Endothelial cell of umbilical vein (primary cell): ENCODE measurements around the gene SPCS1. TPM values are rescaled to one million over a fixed set of nuclear protein-coding genes. Genes with fewer than 3 reads are reported as not detected.

ENCODE experiments used
- BruUV-seq: library from RNA; stranded (reverse); fragments of 400-500 nt; replicated peaks from 2 replicates; lab custom pipeline; 2021; lab: Mats Ljungman, UMichigan
- CTCF ChIA-PET: fragments of 300-600, 350-600 bp; sonication (Branson Sonifier 250); formaldehyde crosslinking; loops from one replicate; lab custom pipeline; 2021; ENCODE audit warnings: antibody characterized with exemption, inconsistent platforms; lab: Charles Lee
- POLR2A ChIA-PET: fragments of 300-600, 350-600 bp; sonication (Branson Sonifier 250); formaldehyde crosslinking; loops from one replicate; lab custom pipeline; 2021; ENCODE audit warnings: antibody characterized with exemption, inconsistent platforms; lab: Charles Lee
- DNase-seq: peaks from one replicate; pipeline ENCODE4 v3.0.0-alpha.2; 2011; ENCODE audit warnings: low read depth, low spot score
- FAIRE-seq: peaks from 2 replicates; lab custom pipeline; 2011; peaks lifted over from hg19 to GRCh38; lab: Jason Lieb, UNC
- H2AFZ ChIP-seq: 2 replicates; pipeline ENCODE4 v1.6.0; 2012; ENCODE audit warnings: low read depth, low read length, control low read depth, inconsistent platforms
- H3K27ac ChIP-seq: 2 replicates; pipeline ENCODE4 v1.5.1; 2011; ENCODE audit warnings: low read depth, mild to moderate bottlenecking, control low read depth, low read length, moderate library complexity; ENCODE audit not compliant: insufficient read depth
- H3K27me3 ChIP-seq, 2 experiments: 2 replicates each; pipeline versions ENCODE4 v1.6.0 to v1.6.1; 2011; ENCODE audit warnings: low read length in 2 of 2, mixed read lengths in 1 of 2; ENCODE audit not compliant: control insufficient read depth in 2 of 2, insufficient read depth in 2 of 2
- H3K36me3 ChIP-seq, 2 experiments: 2 replicates in 1 of 2; 3 replicates in 1 of 2; pipeline ENCODE4 v1.5.1; 2011; ENCODE audit warnings: low read length in 2 of 2, mild to moderate bottlenecking in 1 of 2, moderate library complexity in 1 of 2; ENCODE audit not compliant: control insufficient read depth in 2 of 2, insufficient read depth in 2 of 2; ENCODE audit errors: extremely low read depth in 1 of 2
- H3K4me1 ChIP-seq: 3 replicates; pipeline ENCODE4 v1.5.1; 2011; ENCODE audit warnings: mild to moderate bottlenecking, low read length; ENCODE audit not compliant: control insufficient read depth, insufficient read depth; ENCODE audit errors: extremely low read depth
- H3K4me2 ChIP-seq: 2 replicates; pipeline ENCODE4 v1.6.1; 2011; ENCODE audit warnings: low read length, control low read depth, mixed read lengths; ENCODE audit not compliant: insufficient read depth
- H3K4me3 ChIP-seq, 3 experiments: fragments of 200-600 bp in 1 of 3; sonication (generic), shearing (Covaris generic) in 1 of 3; replicated peaks in 1 of 3; 2 replicates each; pipeline ENCODE4 v1.5.1; 2011 to 2016; ENCODE audit warnings: control low read depth in 3 of 3, low read length in 3 of 3, mild to moderate bottlenecking in 2 of 3, inconsistent platforms in 1 of 3, low read depth in 1 of 3, moderate library complexity in 1 of 3; ENCODE audit not compliant: insufficient read depth in 1 of 3
- H3K79me2 ChIP-seq: 2 replicates; pipeline ENCODE4 v1.6.0; 2012; ENCODE audit warnings: low read length, inconsistent platforms; ENCODE audit not compliant: control insufficient read depth, insufficient read depth
- H3K9ac ChIP-seq: replicated peaks from 2 replicates; pipeline ENCODE3; 2011; ENCODE audit warnings: low read length, control low read depth; ENCODE audit not compliant: insufficient read depth; ENCODE audit errors: extremely low read depth
- H3K9me1 ChIP-seq: replicated peaks from 3 replicates; pipeline ENCODE4 v1.6.0; 2011; ENCODE audit warnings: mild to moderate bottlenecking, low read length; ENCODE audit not compliant: control insufficient read depth, insufficient read depth; ENCODE audit errors: extremely low read depth
- H3K9me3 ChIP-seq: replicated peaks from 2 replicates; pipeline ENCODE4 v1.5.1; 2012; ENCODE audit warnings: low read length, inconsistent platforms; ENCODE audit not compliant: control insufficient read depth, insufficient read depth
- H4K20me1 ChIP-seq: replicated peaks from 2 replicates; pipeline ENCODE3; 2011; ENCODE audit warnings: mild to moderate bottlenecking, low read length; ENCODE audit not compliant: control insufficient read depth, insufficient read depth; ENCODE audit errors: extremely low read depth
- EZH2 ChIP-seq: IDR thresholded peaks from 2 replicates; pipeline ENCODE4 v1.6.1; 2012; ENCODE audit warnings: borderline replicate concordance, low read depth, mild to moderate bottlenecking, moderate library complexity, low read length, inconsistent platforms; ENCODE audit not compliant: severe bottlenecking
- FOS ChIP-seq: IDR thresholded peaks from 2 replicates; pipeline ENCODE4 v1.6.1; 2011; ENCODE audit warnings: mild to moderate bottlenecking, low read length, moderate library complexity, borderline replicate concordance; ENCODE audit not compliant: insufficient read depth
- MYC ChIP-seq: IDR thresholded peaks from one replicate; pipeline ENCODE4 v1.6.1; 2011; ENCODE audit warnings: mild to moderate bottlenecking, low read depth, low read length
- POLR2A ChIP-seq: IDR thresholded peaks from 2 replicates; pipeline ENCODE4 v1.6.1; 2012; ENCODE audit warnings: low read depth, mild to moderate bottlenecking, control low read depth, low read length
- POLR2AphosphoS5 ChIP-seq: IDR thresholded peaks from 2 replicates; pipeline ENCODE4 v1.6.1; 2012; ENCODE audit warnings: low read depth, mild to moderate bottlenecking, control low read depth, low read length, moderate library complexity; ENCODE audit not compliant: insufficient read depth
- dilution Hi-C: fragments of 300-500 bp; cut with MboI; formaldehyde crosslinking; loops from one replicate; pipeline ENCODE4 v1.15.0; 2019; ENCODE audit warnings: low sequenced_read_pairs; ENCODE audit not compliant: extremely low pct_ligation_motif_present
- intact Hi-C: fragments of 100-400 bp; cut with micrococcal nuclease; formaldehyde crosslinking; loops from one replicate; pipeline ENCODE4 v1.10.0; 2022
- polyA plus RNA-seq, 4 experiments: library from polyadenylated mRNA; depleted of rRNA in 3 of 4; stranded (reverse) in 3 of 4; unstranded in 1 of 4; fragments of >200 nt; gene quantifications; 2 replicates each; pipeline versions ENCODE4 v1.2.1 to v1.2.3, GENCODE V29; 2011 to 2012; ENCODE audit warnings: missing spikeins in 1 of 4
- total RNA-seq: library from RNA; stranded (reverse); gene quantifications from 2 replicates; pipeline ENCODE4 v1.2.3, GENCODE V29; 2021
- TF ChIP-seq, protein P1 (sequence below), 2 donors: IDR thresholded peaks; 1 replicate in 1 of 2; 2 replicates in 1 of 2; pipeline ENCODE4 v1.5.1; 2011; ENCODE audit warnings: low read length in 2 of 2, mild to moderate bottlenecking in 2 of 2, moderate library complexity in 2 of 2, control low read depth in 1 of 2, inconsistent platforms in 1 of 2, low read depth in 1 of 2; ENCODE audit not compliant: insufficient read depth in 1 of 2; ENCODE audit errors: extremely low read depth in 1 of 2

SPCS1 gene
- total and polyA plus RNA-seq, 2 donors (not counting 3 experiments of a cell fraction or from before 2014, with no cell fraction given): 100 to 240 TPM

DNA sequence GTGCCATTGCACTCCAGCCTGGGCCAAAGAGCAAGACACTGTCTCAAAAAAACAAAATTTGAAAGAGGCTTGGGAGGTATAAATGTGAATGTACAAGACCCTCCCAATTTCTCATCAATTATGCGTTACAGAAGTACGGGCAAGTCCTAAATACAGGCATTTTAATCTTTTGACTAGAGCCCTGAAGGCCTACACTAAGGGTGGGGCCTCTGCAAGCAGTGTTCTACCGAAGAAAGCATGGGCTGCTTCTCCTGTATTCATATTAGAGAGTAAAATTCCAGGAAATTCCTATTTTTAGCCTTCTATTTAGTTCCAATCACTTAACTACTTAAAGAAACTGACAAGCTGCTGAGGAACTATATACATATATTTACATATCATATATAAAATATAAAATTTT is 45.9 kb upstream of the SPCS1 start:
- ChIA-PET CTCF (interaction anchor here (1.6 kb wide), 1 partner anchor 189 kb away, joined by 3 read pairs; no protein-coding TSS in a partner anchor), POLR2A (no interaction called here)
- H3K79me2 ChIP-seq: no peaks in the 10 kb centered on the region
- no peaks in the 10 kb centered on the region for H4K20me1 ChIP-seq
- H2AFZ ChIP-seq: no peak overlapping the region
- H3K4me1 ChIP-seq: peaks cover 6% of the 10 kb centered on the region
- peaks cover 21 to 25% of the 10 kb centered on the region in 2 experiments for H3K36me3 ChIP-seq
- H3K27me3 ChIP-seq: no peaks in the 10 kb centered on the region
- H3K27ac ChIP-seq: no peak overlapping the region
- no peak overlapping the region for H3K9ac ChIP-seq
- H3K9me1 ChIP-seq: no peaks in the 10 kb centered on the region
- intact Hi-C loops: no loop called here
- BruUV-seq: no TSS peak
- no peak for DNase-seq
- no peak for TF ChIP-seq FOS
- TF ChIP-seq, protein P1, sequence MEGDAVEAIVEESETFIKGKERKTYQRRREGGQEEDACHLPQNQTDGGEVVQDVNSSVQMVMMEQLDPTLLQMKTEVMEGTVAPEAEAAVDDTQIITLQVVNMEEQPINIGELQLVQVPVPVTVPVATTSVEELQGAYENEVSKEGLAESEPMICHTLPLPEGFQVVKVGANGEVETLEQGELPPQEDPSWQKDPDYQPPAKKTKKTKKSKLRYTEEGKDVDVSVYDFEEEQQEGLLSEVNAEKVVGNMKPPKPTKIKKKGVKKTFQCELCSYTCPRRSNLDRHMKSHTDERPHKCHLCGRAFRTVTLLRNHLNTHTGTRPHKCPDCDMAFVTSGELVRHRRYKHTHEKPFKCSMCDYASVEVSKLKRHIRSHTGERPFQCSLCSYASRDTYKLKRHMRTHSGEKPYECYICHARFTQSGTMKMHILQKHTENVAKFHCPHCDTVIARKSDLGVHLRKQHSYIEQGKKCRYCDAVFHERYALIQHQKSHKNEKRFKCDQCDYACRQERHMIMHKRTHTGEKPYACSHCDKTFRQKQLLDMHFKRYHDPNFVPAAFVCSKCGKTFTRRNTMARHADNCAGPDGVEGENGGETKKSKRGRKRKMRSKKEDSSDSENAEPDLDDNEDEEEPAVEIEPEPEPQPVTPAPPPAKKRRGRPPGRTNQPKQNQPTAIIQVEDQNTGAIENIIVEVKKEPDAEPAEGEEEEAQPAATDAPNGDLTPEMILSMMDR (IDR thresholded peaks at IDR 0.05; ENCODE audit: extremely low read depth in 1 of 2, insufficient read depth in 1 of 2, low read depth in 1 of 2, low read length in 2 of 2): no peak
- TF ChIP-seq POLR2AphosphoS5: no peak
- H3K9me3 ChIP-seq: no peaks in the 10 kb centered on the region
- dilution Hi-C loops: no loop called here
- no peak overlapping the region for H3K4me3 ChIP-seq
- no peak overlapping the region for H3K4me2 ChIP-seq
- no peak for FAIRE-seq

DNA sequence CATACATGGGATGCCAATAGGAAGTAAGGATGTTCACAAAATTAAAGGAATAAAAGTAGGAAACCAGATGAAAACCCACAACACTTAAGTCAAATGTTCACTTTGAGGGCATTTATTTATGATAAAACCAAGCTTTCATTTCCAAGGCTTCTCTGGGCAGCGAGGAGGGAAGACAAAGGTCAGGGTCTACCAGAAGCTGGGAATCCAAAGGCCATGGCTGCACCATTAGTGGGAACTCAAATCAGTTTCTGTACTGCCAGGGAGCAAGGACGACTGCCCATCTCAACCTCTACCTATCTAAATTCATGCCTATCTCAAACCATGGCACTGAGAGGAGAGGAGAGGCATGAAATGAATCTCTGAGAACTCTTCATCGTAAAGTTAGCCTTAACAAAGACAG is 42.8 kb upstream of the SPCS1 start:
- dilution Hi-C loops (no loop called here), intact Hi-C loops (no loop called here)
- FAIRE-seq (no peak), DNase-seq (no peak)
- Histone ChIP-seq H3K27me3 (no peaks in the 10 kb centered on the region), H3K36me3 (peaks cover 14 to 23% of the 10 kb centered on the region in 2 experiments), H3K9ac (no peak overlapping the region), H3K27ac (no peak overlapping the region), H3K79me2 (peaks cover 1% of the 10 kb centered on the region), H3K4me3 (no peak overlapping the region), H3K4me1 (peaks cover 6% of the 10 kb centered on the region), H3K4me2 (no peak overlapping the region), H3K9me3 (no peaks in the 10 kb centered on the region), H4K20me1 (no peaks in the 10 kb centered on the region), H3K9me1 (no peaks in the 10 kb centered on the region), H2AFZ (no peak overlapping the region)
- POLR2A ChIA-PET: interaction anchor here (0.6 to 0.7 kb wide), 2 partner anchors 36 to 112 kb away, joined by 5 to 6 read pairs; no protein-coding TSS in a partner anchor
- TF ChIP-seq FOS: no peak
- TF ChIP-seq POLR2A: no peak
- TF ChIP-seq, protein P1 (IDR thresholded peaks at IDR 0.05; ENCODE audit: extremely low read depth in 1 of 2, insufficient read depth in 1 of 2, low read depth in 1 of 2, low read length in 2 of 2): no peak
- no peak for TF ChIP-seq EZH2
- no peak for TF ChIP-seq MYC
- no peak for TF ChIP-seq POLR2AphosphoS5
- CTCF ChIA-PET: interaction anchor here (1.8 kb wide), 1 partner anchor 9 kb away, joined by 4 read pairs; no protein-coding TSS in a partner anchor
- no TSS peak for BruUV-seq
